Activated CD8-positive, alpha-beta memory T cell treated with anti-CD3 and anti-CD28 coated beads for 4 hours (primary cell): ENCODE data around the gene TYK2.
"Not testable (repeated sequence)": the region's sequence is repeated elsewhere in the genome, so short reads cannot be mapped to it uniquely, and the experiment has no call there.

ENCODE experiments used
- DNase-seq, 2 donors: peaks; one replicate each; pipeline ENCODE4 v3.0.0-alpha.2; 2020; ENCODE audit warnings: low read depth in 2 of 2

The TYK2 gene

GRCh38 chr19:10408511-10409283 lies 28.3 kb upstream of the TYK2 start:
- DNase-seq = peak; percentile 38 to 63

- no peak for DNase-seq
Observed at GRCh38 chr19:10407096-10407495, 26.7 kb upstream of the TYK2 start.

GRCh38 chr19:10406191-10406590 lies 25.8 kb upstream of the TYK2 start:
- no peak for DNase-seq

GRCh38 chr19:10404888-10405820 lies 24.8 kb upstream of the TYK2 start:
- peak in 1 of 2 donors; percentile 32 for DNase-seq

- DNase-seq = peak; percentile 94 to 97
Observed at GRCh38 chr19:10403137-10404021, 23.0 kb upstream of the TYK2 start, which contains the start of gene CDC37. Gene CDC37, minus strand, starts transcription at chr19:10403542. Its CDS starts 63 bp downstream, at chr19:10403479.

GRCh38 chr19:10402441-10403038 lies 22.2 kb upstream of the TYK2 start:
- DNase-seq = no peak

GRCh38 chr19:10399878-10400277 lies 19.5 kb upstream of the TYK2 start:
- DNase-seq = no peak

- DNase-seq = not testable (repeated sequence)
Observed at GRCh38 chr19:10399340-10399739, 19.0 kb upstream of the TYK2 start.

GRCh38 chr19:10398819-10399218 lies 18.4 kb upstream of the TYK2 start:
- DNase-seq = no peak

- no peak for DNase-seq
Observed at GRCh38 chr19:10395917-10396316, 15.5 kb upstream of the TYK2 start.

GRCh38 chr19:10395436-10395835 lies 15.1 kb upstream of the TYK2 start:
- DNase-seq = no peak

GRCh38 chr19:10395003-10395402 lies 14.6 kb upstream of the TYK2 start:
- DNase-seq = no peak

GRCh38 chr19:10393137-10393536 lies 12.8 kb upstream of the TYK2 start:
- DNase-seq = no peak

GRCh38 chr19:10392120-10392519 lies 11.7 kb upstream of the TYK2 start:
- no peak for DNase-seq

GRCh38 chr19:10390652-10391286 lies 10.4 kb upstream of the TYK2 start:
- peak; percentile 33 to 44 for DNase-seq

GRCh38 chr19:10389863-10390262 lies 9.5 kb upstream of the TYK2 start:
- no peak for DNase-seq

GRCh38 chr19:10388957-10389356 lies 8.6 kb upstream of the TYK2 start:
- peak; percentile 61 to 66 for DNase-seq

GRCh38 chr19:10384580-10384979 lies 4.2 kb upstream of the TYK2 start:
- no peak for DNase-seq

- not testable (repeated sequence) for DNase-seq
Observed at GRCh38 chr19:10383223-10383499, 2.8 kb upstream of the TYK2 start.

GRCh38 chr19:10379880-10380312 lies 476 bp downstream of the TYK2 start:
- DNase-seq = no peak

- no peak for DNase-seq
Observed at GRCh38 chr19:10378124-10378523, 2.2 kb downstream of the TYK2 start.
